Measurements from ENCODE around the gene POLR2L.

DNA sequence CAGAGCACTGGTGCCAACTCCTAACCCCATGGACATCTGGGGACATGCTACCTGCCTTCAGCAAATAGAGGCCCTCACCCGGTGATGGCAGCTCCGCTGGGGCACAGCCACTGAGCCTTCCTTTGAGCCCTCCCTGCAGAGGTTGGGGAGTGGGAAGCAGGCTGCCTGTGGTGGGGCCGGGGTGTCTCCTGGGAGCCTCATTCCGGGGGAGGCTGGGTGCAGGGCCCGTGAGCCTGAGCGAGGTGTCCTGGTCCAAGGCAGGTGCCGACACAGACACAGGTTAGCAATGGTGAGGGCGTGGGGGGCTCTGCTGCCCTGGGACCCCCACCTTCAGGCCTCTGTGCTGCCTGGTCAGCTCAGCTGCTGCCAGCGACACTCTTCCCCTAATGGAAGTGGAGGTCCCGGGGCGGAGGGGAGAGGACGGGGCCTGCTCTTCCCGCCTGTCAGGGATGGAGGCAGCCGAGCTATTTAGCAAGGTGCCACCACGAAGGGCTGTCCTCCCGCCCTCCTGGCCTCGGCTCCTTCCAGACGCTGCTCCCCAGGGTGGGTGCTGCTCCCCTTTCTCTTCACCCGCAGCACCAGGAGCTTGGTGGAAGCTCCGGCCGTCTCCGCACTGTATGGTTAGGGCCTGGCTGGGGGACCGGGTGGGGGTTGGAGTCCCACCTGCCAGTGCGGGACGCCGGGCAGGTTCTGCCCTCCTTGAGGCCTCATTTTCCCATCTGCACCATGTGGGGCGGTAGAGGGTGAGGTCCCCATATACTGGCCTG lies 11.5 kb upstream of the POLR2L start:
- no peak for TF ChIP-seq CTCF (IDR thresholded peaks at IDR 0.05)
- TF ChIP-seq, protein P1, sequence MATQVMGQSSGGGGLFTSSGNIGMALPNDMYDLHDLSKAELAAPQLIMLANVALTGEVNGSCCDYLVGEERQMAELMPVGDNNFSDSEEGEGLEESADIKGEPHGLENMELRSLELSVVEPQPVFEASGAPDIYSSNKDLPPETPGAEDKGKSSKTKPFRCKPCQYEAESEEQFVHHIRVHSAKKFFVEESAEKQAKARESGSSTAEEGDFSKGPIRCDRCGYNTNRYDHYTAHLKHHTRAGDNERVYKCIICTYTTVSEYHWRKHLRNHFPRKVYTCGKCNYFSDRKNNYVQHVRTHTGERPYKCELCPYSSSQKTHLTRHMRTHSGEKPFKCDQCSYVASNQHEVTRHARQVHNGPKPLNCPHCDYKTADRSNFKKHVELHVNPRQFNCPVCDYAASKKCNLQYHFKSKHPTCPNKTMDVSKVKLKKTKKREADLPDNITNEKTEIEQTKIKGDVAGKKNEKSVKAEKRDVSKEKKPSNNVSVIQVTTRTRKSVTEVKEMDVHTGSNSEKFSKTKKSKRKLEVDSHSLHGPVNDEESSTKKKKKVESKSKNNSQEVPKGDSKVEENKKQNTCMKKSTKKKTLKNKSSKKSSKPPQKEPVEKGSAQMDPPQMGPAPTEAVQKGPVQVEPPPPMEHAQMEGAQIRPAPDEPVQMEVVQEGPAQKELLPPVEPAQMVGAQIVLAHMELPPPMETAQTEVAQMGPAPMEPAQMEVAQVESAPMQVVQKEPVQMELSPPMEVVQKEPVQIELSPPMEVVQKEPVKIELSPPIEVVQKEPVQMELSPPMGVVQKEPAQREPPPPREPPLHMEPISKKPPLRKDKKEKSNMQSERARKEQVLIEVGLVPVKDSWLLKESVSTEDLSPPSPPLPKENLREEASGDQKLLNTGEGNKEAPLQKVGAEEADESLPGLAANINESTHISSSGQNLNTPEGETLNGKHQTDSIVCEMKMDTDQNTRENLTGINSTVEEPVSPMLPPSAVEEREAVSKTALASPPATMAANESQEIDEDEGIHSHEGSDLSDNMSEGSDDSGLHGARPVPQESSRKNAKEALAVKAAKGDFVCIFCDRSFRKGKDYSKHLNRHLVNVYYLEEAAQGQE (IDR thresholded peaks at IDR 0.05; ENCODE audit: insufficient read depth in 1 of 2, low read depth in 2 of 2, low read length in 1 of 2), result no peak
